Fibroblast of the aortic adventitia (primary cell): ENCODE data around the gene PSD4. TPM values are rescaled to one million over a fixed set of nuclear protein-coding genes. Genes with fewer than 3 reads are reported as not detected.

Source experiments
- DNase-seq: peaks from one replicate; pipeline ENCODE4 v3.0.0-alpha.2; 2010; ENCODE audit warnings: low read depth
- H3K4me3 ChIP-seq: 2 replicates; pipeline ENCODE4 v1.5.1; 2011; ENCODE audit warnings: low read depth, mild to moderate bottlenecking, control low read depth, low read length, moderate library complexity
- CTCF ChIP-seq: IDR thresholded peaks from 2 replicates; pipeline ENCODE4 v1.5.1; 2011; ENCODE audit warnings: mild to moderate bottlenecking, low read length, control low read depth, inconsistent platforms; ENCODE audit not compliant: insufficient read depth
- total RNA-seq: library from RNA; depleted of rRNA; stranded (reverse); fragments of >200 nt; gene quantifications from 2 replicates; pipeline ENCODE4 v1.2.3, GENCODE V29; 2012; ENCODE audit warnings: low replicate concordance

The PSD4 gene
- total RNA-seq, 1 donor: 5.1 TPM

GRCh38 chr2:113176696-113177355, 3.1 kb downstream of the PSD4 start:
- no peak for TF ChIP-seq CTCF
- DNase-seq: no peak
- no peak overlapping the region for H3K4me3 ChIP-seq

GRCh38 chr2:113178069-113178746, 4.4 kb downstream of the PSD4 start:
- no peak for TF ChIP-seq CTCF

GRCh38 chr2:113178891-113179290, 5.1 kb downstream of the PSD4 start:
- DNase-seq: no peak
- TF ChIP-seq CTCF: no peak
- H3K4me3 ChIP-seq: no peak overlapping the region

More at GRCh38 chr2:113178069-113178746, 4.4 kb downstream of the PSD4 start:
- no peak overlapping the region for H3K4me3 ChIP-seq
- no peak for DNase-seq

GRCh38 chr2:113179446-113180045, 5.8 kb downstream of the PSD4 start:
- DNase-seq: no peak
- TF ChIP-seq CTCF: no peak
- H3K4me3 ChIP-seq: no peak overlapping the region

GRCh38 chr2:113180131-113180946, 6.6 kb downstream of the PSD4 start:
- H3K4me3 ChIP-seq: no peak overlapping the region
- DNase-seq: no peak
- TF ChIP-seq CTCF: no peak

GRCh38 chr2:113181258-113182051, 7.7 kb downstream of the PSD4 start:
- no peak for TF ChIP-seq CTCF
- no peak overlapping the region for H3K4me3 ChIP-seq
- DNase-seq: no peak
